ENCODE results near the gene PA2G4. TPM values are rescaled to one million over a fixed set of nuclear protein-coding genes. Genes with fewer than 3 reads are reported as not detected.

PA2G4 gene
- total and polyA plus RNA-seq, 12 donors: 64.3 to 148 (median 74.4) TPM

DNA sequence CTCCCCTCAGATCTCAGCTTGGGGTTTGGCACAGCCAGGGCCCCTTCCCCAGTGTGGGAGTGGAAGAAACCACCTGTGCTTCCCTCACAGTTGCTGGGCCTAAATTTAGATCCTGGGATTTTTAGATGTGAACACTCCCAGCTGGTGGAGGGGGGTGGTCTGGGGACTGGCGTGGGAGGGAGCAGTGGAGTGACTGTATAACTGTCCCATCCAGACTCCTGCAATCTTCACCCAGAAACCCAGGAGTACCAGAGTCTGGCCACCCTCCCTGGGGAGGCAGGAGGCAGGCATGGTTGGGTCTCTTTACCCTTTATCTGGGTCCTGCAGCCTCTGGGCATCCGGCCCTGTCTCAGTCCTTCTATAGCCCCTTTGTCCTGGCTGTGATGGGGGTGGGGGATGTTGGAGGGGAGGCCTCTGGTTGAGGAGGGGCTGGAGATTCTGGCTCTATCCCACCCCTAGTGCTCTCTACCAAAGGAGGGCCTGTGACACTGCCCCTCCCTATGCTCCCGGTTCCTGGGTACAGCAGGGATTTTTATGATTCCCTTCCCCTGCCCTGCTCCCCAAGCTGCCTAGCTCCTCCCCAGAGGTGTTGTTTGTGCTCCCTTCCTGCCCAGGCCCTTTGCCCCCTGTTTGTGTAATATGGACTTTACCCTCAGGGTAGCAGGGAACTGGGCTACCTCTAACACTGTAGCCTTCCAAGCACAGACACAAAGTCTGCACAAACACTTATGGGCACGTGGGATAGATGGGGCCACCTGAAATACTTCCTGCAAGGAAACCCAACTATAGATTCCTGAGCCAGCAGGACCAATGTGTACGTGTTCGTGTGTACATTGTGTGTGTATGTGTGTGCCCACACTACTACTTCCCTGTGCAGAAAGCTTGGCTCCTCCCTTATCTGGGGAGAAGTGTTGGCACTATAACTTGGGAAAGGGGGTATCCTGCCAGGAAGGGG, 22.7 kb upstream of the PA2G4 start:
- TF ChIP-seq, protein P1, sequence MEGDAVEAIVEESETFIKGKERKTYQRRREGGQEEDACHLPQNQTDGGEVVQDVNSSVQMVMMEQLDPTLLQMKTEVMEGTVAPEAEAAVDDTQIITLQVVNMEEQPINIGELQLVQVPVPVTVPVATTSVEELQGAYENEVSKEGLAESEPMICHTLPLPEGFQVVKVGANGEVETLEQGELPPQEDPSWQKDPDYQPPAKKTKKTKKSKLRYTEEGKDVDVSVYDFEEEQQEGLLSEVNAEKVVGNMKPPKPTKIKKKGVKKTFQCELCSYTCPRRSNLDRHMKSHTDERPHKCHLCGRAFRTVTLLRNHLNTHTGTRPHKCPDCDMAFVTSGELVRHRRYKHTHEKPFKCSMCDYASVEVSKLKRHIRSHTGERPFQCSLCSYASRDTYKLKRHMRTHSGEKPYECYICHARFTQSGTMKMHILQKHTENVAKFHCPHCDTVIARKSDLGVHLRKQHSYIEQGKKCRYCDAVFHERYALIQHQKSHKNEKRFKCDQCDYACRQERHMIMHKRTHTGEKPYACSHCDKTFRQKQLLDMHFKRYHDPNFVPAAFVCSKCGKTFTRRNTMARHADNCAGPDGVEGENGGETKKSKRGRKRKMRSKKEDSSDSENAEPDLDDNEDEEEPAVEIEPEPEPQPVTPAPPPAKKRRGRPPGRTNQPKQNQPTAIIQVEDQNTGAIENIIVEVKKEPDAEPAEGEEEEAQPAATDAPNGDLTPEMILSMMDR (IDR thresholded peaks at IDR 0.05): no peak
- ATAC-seq: no peak
- WGBS, 2 donors: 49 to 50% methylated on average over 6 of the region's 6 CpGs
- no peak for DNase-seq
- Histone ChIP-seq H3K27ac (no peak overlapping the region), H3K27me3 (peaks cover 0 to 32% (median 9%) of the 10 kb centered on the region in 7 donors), H3K36me3 (no peaks in the 10 kb centered on the region), H3K9me3 (no peaks in the 10 kb centered on the region), H3K4me1 (peaks cover 0 to 26% (median 18%) of the 10 kb centered on the region in 9 donors), H3K4me3 (no peak overlapping the region)
- intact Hi-C loops (cut with DNase I): no loop called here

DNA sequence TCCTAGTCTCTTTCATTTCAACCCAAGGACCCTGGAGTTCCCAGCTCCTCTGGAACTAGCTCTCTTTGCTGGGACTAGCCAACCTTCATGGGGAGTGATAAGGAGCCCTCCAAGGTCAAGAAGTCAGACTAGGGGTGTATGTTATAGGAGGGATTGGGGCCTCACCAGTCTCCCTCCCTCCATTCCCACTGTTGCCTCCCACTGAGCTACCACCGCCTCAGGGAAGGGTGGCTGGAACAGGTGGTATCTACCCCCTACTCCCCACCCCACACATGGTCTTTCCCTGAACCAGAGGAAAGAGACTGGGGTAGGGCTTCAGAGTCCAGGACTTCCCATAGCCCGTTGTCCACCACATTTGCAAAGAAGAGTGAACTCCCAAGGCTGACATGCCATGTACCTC, 22.0 kb upstream of the PA2G4 start:
- Histone ChIP-seq H3K4me3 (no peak overlapping the region), H3K4me1 (peaks cover 0 to 33% (median 18%) of the 10 kb centered on the region in 9 donors), H3K27me3 (peaks cover 0 to 32% (median 9%) of the 10 kb centered on the region in 7 donors), H3K27ac (no peak overlapping the region), H3K9me3 (no peaks in the 10 kb centered on the region), H3K36me3 (no peaks in the 10 kb centered on the region)
- intact Hi-C loops (cut with DNase I): no loop called here
- DNase-seq: no peak
- TF ChIP-seq, protein P1 (IDR thresholded peaks at IDR 0.05): no peak
- no peak for ATAC-seq
- 81 to 82% methylated on average over 2 of the region's 2 CpGs for WGBS, 2 donors

GRCh38 chr12:56082967-56083366, 21.4 kb upstream of the PA2G4 start:
- 60 to 63% methylated on average over 3 of the region's 3 CpGs for WGBS, 2 donors
- no peaks in the 10 kb centered on the region for H3K9me3 ChIP-seq
- H3K4me1 ChIP-seq: peaks cover 0 to 36% (median 18%) of the 10 kb centered on the region in 9 donors
- TF ChIP-seq, protein P1 (IDR thresholded peaks at IDR 0.05): no peak
- H3K4me3 ChIP-seq: no peak overlapping the region
- no peaks in the 10 kb centered on the region for H3K36me3 ChIP-seq
- intact Hi-C loops (cut with DNase I): no loop called here
- peak in 1 of 8 donors; percentile 2 for ATAC-seq
- peaks cover 0 to 32% (median 9%) of the 10 kb centered on the region in 7 donors for H3K27me3 ChIP-seq
- no peak overlapping the region for H3K27ac ChIP-seq
- no peak for DNase-seq

GRCh38 chr12:56084958-56085543, 19.3 kb upstream of the PA2G4 start:
- TF ChIP-seq, protein P1 (IDR thresholded peaks at IDR 0.05): peak in 6 of 9 donors; percentile 9 to 48 (median 27)
- ATAC-seq (no peak), DNase-seq (no peak)
- Histone ChIP-seq H3K9me3 (no peaks in the 10 kb centered on the region), H3K27me3 (peaks cover 0 to 25% (median 7%) of the 10 kb centered on the region in 7 donors), H3K4me3 (no peak overlapping the region), H3K4me1 (peaks cover 0 to 21% (median 7%) of the 10 kb centered on the region in 9 donors), H3K36me3 (no peaks in the 10 kb centered on the region), H3K27ac (no peak overlapping the region)
- 81 to 85% methylated on average over 15 of the region's 15 CpGs for WGBS, 2 donors
- intact Hi-C loops (cut with DNase I): no loop called here

All from heart right ventricle (tissue), 16 donors.